SK-N-SH (cell line): Measurements from ENCODE around the gene GPER1. TPM values are rescaled to one million over a fixed set of nuclear protein-coding genes. Genes with fewer than 3 reads are reported as not detected.
"Not testable (repeated sequence)": the region's sequence is repeated elsewhere in the genome, so short reads cannot be mapped to it uniquely, and the experiment has no call there.

Experiments used
- CTCF ChIA-PET: fragments of 300-600, 350-600 bp; formaldehyde crosslinking; extraction: SDS; loops from one replicate; lab custom pipeline; 2021; lab: Yijun Ruan, JAX
- POLR2A ChIA-PET: fragments of 350-600 bp; sonication (Branson Sonifier 250); formaldehyde crosslinking; extraction: SDS; loops from one replicate; lab custom pipeline; 2020; ENCODE audit warnings: antibody characterized with exemption, inconsistent platforms; lab: Yijun Ruan, JAX
- DNase-seq: peaks from one replicate; pipeline ENCODE4 v3.0.0; 2012
- H2AFZ ChIP-seq: fragments of 200-600 bp; sonication (generic); 2 replicates; pipeline ENCODE4 v1.8.1; 2016; ENCODE audit warnings: antibody characterized with exemption, mild to moderate bottlenecking, low read depth
- H3F3A ChIP-seq: fragments of 200-600 bp; sonication (generic); replicated peaks from 2 replicates; pipeline ENCODE3; 2016; ENCODE audit warnings: antibody characterized with exemption, mild to moderate bottlenecking; ENCODE audit not compliant: insufficient read depth
- H3K27ac ChIP-seq, 2 experiments: fragments of 200-500 bp in 1 of 2; fragments of 200-600 bp in 1 of 2; sonication (Bioruptor generic) in 1 of 2; sonication (generic), shearing (Covaris generic) in 1 of 2; 2 replicates each; pipeline versions ENCODE4 v1.5.1 to v1.6.1; 2014 to 2016; ENCODE audit warnings: low read depth in 2 of 2, inconsistent platforms in 1 of 2, low read length in 1 of 2, mild to moderate bottlenecking in 1 of 2, mixed read lengths in 1 of 2
- H3K27me3 ChIP-seq: fragments of 200-600 bp; sonication (generic), shearing (Covaris generic); 2 replicates; pipeline ENCODE4 v1.6.1; 2016; ENCODE audit warnings: mixed run types; ENCODE audit not compliant: insufficient read depth
- H3K36me3 ChIP-seq, 2 experiments: fragments of 200-500 bp in 1 of 2; fragments of 200-600 bp in 1 of 2; sonication (Bioruptor generic) in 1 of 2; sonication (generic) in 1 of 2; replicated peaks in 1 of 2; 2 replicates each; pipeline versions ENCODE3 to v1.5.1; 2014 to 2016; ENCODE audit warnings: low read length in 1 of 2, mild to moderate bottlenecking in 1 of 2; ENCODE audit not compliant: insufficient read depth in 2 of 2, control insufficient read depth in 1 of 2
- H3K4me1 ChIP-seq, 2 experiments: fragments of 200-500 bp in 1 of 2; fragments of 200-600 bp in 1 of 2; sonication (Bioruptor generic) in 1 of 2; sonication (generic), shearing (Covaris generic) in 1 of 2; 2 replicates each; pipeline versions ENCODE4 v1.5.1 to v1.6.1; 2014 to 2016; ENCODE audit warnings: low read depth in 1 of 2, low read length in 1 of 2, mixed run types in 1 of 2; ENCODE audit not compliant: insufficient read depth in 2 of 2, control insufficient read depth in 1 of 2
- H3K4me2 ChIP-seq: fragments of 200-600 bp; sonication (generic), shearing (Covaris generic); 2 replicates; pipeline ENCODE4 v1.6.1; 2017; ENCODE audit warnings: mixed run types
- H3K4me3 ChIP-seq, 2 experiments: fragments of 200-500 bp in 1 of 2; fragments of 200-600 bp in 1 of 2; sonication (Bioruptor generic) in 1 of 2; sonication (generic), shearing (Covaris generic) in 1 of 2; 2 replicates each; pipeline versions ENCODE4 v1.5.1 to v1.8.1; 2014 to 2016; ENCODE audit warnings: low read depth in 2 of 2, inconsistent platforms in 1 of 2, low read length in 1 of 2, mild to moderate bottlenecking in 1 of 2, mixed read lengths in 1 of 2, moderate library complexity in 1 of 2
- H3K79me2 ChIP-seq: fragments of 200-600 bp; sonication (generic); 2 replicates; pipeline ENCODE4 v1.8.1; 2017; ENCODE audit warnings: mild to moderate bottlenecking; ENCODE audit not compliant: insufficient read depth
- H3K9ac ChIP-seq: fragments of 200-600 bp; sonication (generic); 2 replicates; pipeline ENCODE4 v1.6.1; 2017; ENCODE audit warnings: mixed run types
- H3K9me2 ChIP-seq: fragments of 200-600 bp; sonication (generic); 2 replicates; pipeline ENCODE4 v1.6.1; 2017; ENCODE audit warnings: mixed run types
- H3K9me3 ChIP-seq: fragments of 200-600 bp; sonication (generic); 2 replicates; pipeline ENCODE4 v1.6.1; 2017; ENCODE audit warnings: mixed run types, mild to moderate bottlenecking, moderate library complexity
- H4K20me1 ChIP-seq: fragments of 200-600 bp; sonication (generic); 2 replicates; pipeline ENCODE4 v1.6.1; 2017; ENCODE audit warnings: mild to moderate bottlenecking, mixed run types; ENCODE audit not compliant: insufficient read depth
- CTCF ChIP-seq: fragments of 200-600 bp; sonication (generic); IDR thresholded peaks from 2 replicates; pipeline ENCODE4 v1.6.1; 2017; ENCODE audit warnings: antibody characterized with exemption, mild to moderate bottlenecking, moderate library complexity
- FOSL2 ChIP-seq: IDR thresholded peaks from 2 replicates; pipeline ENCODE4 v1.4.0; 2012; ENCODE audit warnings: low read depth, mild to moderate bottlenecking, moderate library complexity, borderline replicate concordance
- NRF1 ChIP-seq: IDR thresholded peaks from 2 replicates; pipeline ENCODE4 v1.6.1; 2012; ENCODE audit warnings: low read depth, mild to moderate bottlenecking, low read length
- PBX3 ChIP-seq: IDR thresholded peaks from 2 replicates; pipeline ENCODE4; 2012
- RAD21 ChIP-seq: IDR thresholded peaks from 2 replicates; pipeline ENCODE4 v1.6.1; 2012; ENCODE audit warnings: mild to moderate bottlenecking, low read length
- RCOR1 ChIP-seq: fragments of 150-350 bp; IDR thresholded peaks from 2 replicates; pipeline ENCODE4 v1.6.1; 2017; ENCODE audit warnings: antibody characterized with exemption, low read length
- SIN3A ChIP-seq: IDR thresholded peaks from 2 replicates; pipeline ENCODE4 v1.6.1; 2012; ENCODE audit warnings: low read depth, mild to moderate bottlenecking, low read length, moderate library complexity, borderline replicate concordance
- SMC3 ChIP-seq: IDR thresholded peaks from 2 replicates; pipeline ENCODE4 v1.6.1; 2012; ENCODE audit warnings: low read depth, low read length, improper control_type of control experiment
- TEAD4 ChIP-seq: IDR thresholded peaks from 2 replicates; pipeline ENCODE4 v1.4.0; 2012; ENCODE audit warnings: mild to moderate bottlenecking, borderline replicate concordance; ENCODE audit not compliant: insufficient read depth
- YY1 ChIP-seq: IDR thresholded peaks from 2 replicates; pipeline ENCODE4 v1.4.0; 2012; ENCODE audit warnings: low read depth, mild to moderate bottlenecking
- WGBS: methylation state at CpG from one replicate; pipeline ENCODE4 v1.1.6; 2017; ENCODE audit warnings: low lambda C conversion rate; 5-methylcytosine and 5-hydroxymethylcytosine counted together
- polyA plus RNA-seq, 3 experiments: library from polyadenylated mRNA; depleted of rRNA; stranded (reverse); fragments of >200 nt; gene quantifications; 2 replicates each; pipeline ENCODE4 v1.2.3, GENCODE V29; 2012
- TF ChIP-seq, protein P1 (sequence below): IDR thresholded peaks from 2 replicates; pipeline ENCODE4 v1.4.0; 2012; ENCODE audit warnings: low read depth, borderline replicate concordance
- TF ChIP-seq, protein P2 (sequence below): IDR thresholded peaks from 2 replicates; pipeline ENCODE4 v1.4.0; 2012; ENCODE audit warnings: low read depth, borderline replicate concordance

GPER1 gene
- polyA plus RNA-seq, 1 of the 3 experiments (the other 2 are of a cell fraction) = 6.4 TPM

GRCh38 chr7:1114505-1114904, 26.6 kb downstream of the GPER1 start:
- WGBS = 98% methylated on average over 12 of the region's 19 CpGs
- H3K27me3 ChIP-seq = no peaks in the 10 kb centered on the region
- H3K9me2 ChIP-seq = no peaks in the 10 kb centered on the region
- no peak for DNase-seq
- H3K4me1 ChIP-seq = no peaks in the 10 kb centered on the region
- H3K36me3 ChIP-seq = peaks cover 0 to 13% of the 10 kb centered on the region in 2 experiments
- no peaks in the 10 kb centered on the region for H3K9me3 ChIP-seq
- peaks cover 30% of the 10 kb centered on the region for H3K79me2 ChIP-seq
- H3K27ac ChIP-seq = no peak overlapping the region
- TF ChIP-seq SIN3A = no peak
- no peak for TF ChIP-seq RCOR1
- no peak for TF ChIP-seq NRF1
- TF ChIP-seq CTCF = no peak
- TF ChIP-seq, protein P1, sequence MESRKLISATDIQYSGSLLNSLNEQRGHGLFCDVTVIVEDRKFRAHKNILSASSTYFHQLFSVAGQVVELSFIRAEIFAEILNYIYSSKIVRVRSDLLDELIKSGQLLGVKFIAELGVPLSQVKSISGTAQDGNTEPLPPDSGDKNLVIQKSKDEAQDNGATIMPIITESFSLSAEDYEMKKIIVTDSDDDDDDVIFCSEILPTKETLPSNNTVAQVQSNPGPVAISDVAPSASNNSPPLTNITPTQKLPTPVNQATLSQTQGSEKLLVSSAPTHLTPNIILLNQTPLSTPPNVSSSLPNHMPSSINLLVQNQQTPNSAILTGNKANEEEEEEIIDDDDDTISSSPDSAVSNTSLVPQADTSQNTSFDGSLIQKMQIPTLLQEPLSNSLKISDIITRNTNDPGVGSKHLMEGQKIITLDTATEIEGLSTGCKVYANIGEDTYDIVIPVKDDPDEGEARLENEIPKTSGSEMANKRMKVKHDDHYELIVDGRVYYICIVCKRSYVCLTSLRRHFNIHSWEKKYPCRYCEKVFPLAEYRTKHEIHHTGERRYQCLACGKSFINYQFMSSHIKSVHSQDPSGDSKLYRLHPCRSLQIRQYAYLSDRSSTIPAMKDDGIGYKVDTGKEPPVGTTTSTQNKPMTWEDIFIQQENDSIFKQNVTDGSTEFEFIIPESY = no peak
- TF ChIP-seq, protein P2, sequence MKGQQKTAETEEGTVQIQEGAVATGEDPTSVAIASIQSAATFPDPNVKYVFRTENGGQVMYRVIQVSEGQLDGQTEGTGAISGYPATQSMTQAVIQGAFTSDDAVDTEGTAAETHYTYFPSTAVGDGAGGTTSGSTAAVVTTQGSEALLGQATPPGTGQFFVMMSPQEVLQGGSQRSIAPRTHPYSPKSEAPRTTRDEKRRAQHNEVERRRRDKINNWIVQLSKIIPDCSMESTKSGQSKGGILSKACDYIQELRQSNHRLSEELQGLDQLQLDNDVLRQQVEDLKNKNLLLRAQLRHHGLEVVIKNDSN = no peak
- TF ChIP-seq SMC3 = no peak
- no peak for TF ChIP-seq TEAD4
- no peak for TF ChIP-seq FOSL2
- TF ChIP-seq RAD21 = no peak
- no peak for TF ChIP-seq PBX3
- no peak for TF ChIP-seq YY1
- H3K4me3 ChIP-seq = no peak overlapping the region
- H2AFZ ChIP-seq = no peak overlapping the region
- H3F3A ChIP-seq = no peaks in the 10 kb centered on the region
- ChIA-PET POLR2A (interaction anchor here (1.0 kb wide), 1 partner anchor 24 kb away, joined by 5 read pairs; a partner anchor contains a TSS), CTCF (interaction anchor here (0.8 to 6.0 kb wide), 6 partner anchors 9 to 122 kb away, joined by 3 to 34 read pairs (median 5); no protein-coding TSS in a partner anchor)
- H4K20me1 ChIP-seq = peaks cover 14% of the 10 kb centered on the region; the same call in 1 of the 2 replicates
- H3K9ac ChIP-seq = no peak overlapping the region
- H3K4me2 ChIP-seq = no peak overlapping the region

- not testable (repeated sequence) for H3F3A ChIP-seq, H3K4me1 ChIP-seq, H3K27ac ChIP-seq, H3K9me3 ChIP-seq, DNase-seq, H2AFZ ChIP-seq, H3K4me2 ChIP-seq, H3K4me3 ChIP-seq, H3K9me2 ChIP-seq, H3K27me3 ChIP-seq, H3K9ac ChIP-seq
- Histone ChIP-seq H3K36me3 (peaks cover 0 to 13% of the 10 kb centered on the region in 2 experiments), H3K79me2 (peaks cover 31% of the 10 kb centered on the region), H4K20me1 (peaks cover 15% of the 10 kb centered on the region)
- ChIA-PET CTCF (interaction anchor here (0.8 to 6.0 kb wide), 5 partner anchors 8 to 123 kb away, joined by 3 to 34 read pairs (median 4); no protein-coding TSS in a partner anchor), POLR2A (interaction anchor here (0.6 to 1.0 kb wide), 2 partner anchors 9 to 23 kb away, joined by 5 read pairs; a partner anchor contains a TSS)
- 96% methylated on average over 44 of the region's 44 CpGs for WGBS
These were observed 27.5 kb downstream of the GPER1 start for GRCh38 chr7:1115171-1116045.

- H3K9ac ChIP-seq, H3K4me2 ChIP-seq, POLR2A ChIA-PET, H3K9me3 ChIP-seq, H3K27ac ChIP-seq, H3F3A ChIP-seq, H3K4me1 ChIP-seq, H2AFZ ChIP-seq, H3K27me3 ChIP-seq, H3K9me2 ChIP-seq, DNase-seq, H3K4me3 ChIP-seq: not testable (repeated sequence)
- H4K20me1 ChIP-seq = peaks cover 23% of the 10 kb centered on the region
- peaks cover 0 to 13% of the 10 kb centered on the region in 2 experiments for H3K36me3 ChIP-seq
- H3K79me2 ChIP-seq = peaks cover 37% of the 10 kb centered on the region; the same call in 1 of the 2 replicates
- 86% methylated on average over 21 of the region's 49 CpGs for WGBS
- CTCF ChIA-PET = interaction anchor here (6.0 kb wide), 1 partner anchor 124 kb away, joined by 34 read pairs; no protein-coding TSS in a partner anchor
These were observed 28.6 kb downstream of the GPER1 start for GRCh38 chr7:1116383-1117008.
